ENCODE results near the gene IL23R. TPM values are rescaled to one million over a fixed set of nuclear protein-coding genes. Genes with fewer than 3 reads are reported as not detected.
A peak's percentile ranks its signal among the peaks of the same experiment; 100 is the strongest.

The IL23R gene
- total RNA-seq, 4 donors from 2014 or later = 1.6 TPM; not detected in 3

DNA sequence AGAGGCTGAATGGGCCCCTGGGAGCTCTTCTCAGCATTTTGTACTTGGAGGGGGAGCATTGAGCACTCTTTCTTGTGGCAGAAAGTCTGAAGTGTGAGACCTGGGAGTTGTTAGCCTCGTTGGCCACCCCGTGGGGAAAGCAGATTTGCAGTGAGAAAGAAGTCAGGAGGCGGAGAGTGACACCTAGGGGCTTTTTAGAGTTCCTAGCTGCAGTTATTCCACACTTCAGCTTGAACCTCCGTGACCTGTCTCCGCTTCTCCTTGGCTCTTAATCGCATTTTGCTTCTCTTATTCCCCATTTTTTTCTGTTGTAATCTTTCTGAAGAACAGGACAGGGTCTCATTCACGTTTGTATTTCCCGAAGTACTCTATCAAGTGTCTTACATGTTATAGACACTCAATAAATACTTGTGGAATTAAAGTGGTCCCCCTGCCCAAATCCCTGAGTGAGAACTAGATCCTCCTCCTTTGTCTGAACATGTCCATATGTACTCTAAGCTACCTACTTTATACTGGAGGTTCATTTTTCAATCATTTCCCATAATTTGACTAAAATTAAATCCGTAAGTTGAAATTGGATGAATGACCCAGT is 17.0 kb upstream of the IL23R start:
- Histone ChIP-seq H3K36me3 (no peaks in the 10 kb centered on the region), H3K4me3 (no peak overlapping the region), H3K27me3 (no peaks in the 10 kb centered on the region), H3K4me1 (peaks cover 0 to 9% (median 0%) of the 10 kb centered on the region in 4 donors), H3K9me3 (no peaks in the 10 kb centered on the region), H3K27ac (no peak overlapping the region)
- peak; percentile 52 to 85 (median 57) for DNase-seq
- TF ChIP-seq, protein P1, sequence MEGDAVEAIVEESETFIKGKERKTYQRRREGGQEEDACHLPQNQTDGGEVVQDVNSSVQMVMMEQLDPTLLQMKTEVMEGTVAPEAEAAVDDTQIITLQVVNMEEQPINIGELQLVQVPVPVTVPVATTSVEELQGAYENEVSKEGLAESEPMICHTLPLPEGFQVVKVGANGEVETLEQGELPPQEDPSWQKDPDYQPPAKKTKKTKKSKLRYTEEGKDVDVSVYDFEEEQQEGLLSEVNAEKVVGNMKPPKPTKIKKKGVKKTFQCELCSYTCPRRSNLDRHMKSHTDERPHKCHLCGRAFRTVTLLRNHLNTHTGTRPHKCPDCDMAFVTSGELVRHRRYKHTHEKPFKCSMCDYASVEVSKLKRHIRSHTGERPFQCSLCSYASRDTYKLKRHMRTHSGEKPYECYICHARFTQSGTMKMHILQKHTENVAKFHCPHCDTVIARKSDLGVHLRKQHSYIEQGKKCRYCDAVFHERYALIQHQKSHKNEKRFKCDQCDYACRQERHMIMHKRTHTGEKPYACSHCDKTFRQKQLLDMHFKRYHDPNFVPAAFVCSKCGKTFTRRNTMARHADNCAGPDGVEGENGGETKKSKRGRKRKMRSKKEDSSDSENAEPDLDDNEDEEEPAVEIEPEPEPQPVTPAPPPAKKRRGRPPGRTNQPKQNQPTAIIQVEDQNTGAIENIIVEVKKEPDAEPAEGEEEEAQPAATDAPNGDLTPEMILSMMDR (IDR thresholded peaks at IDR 0.05) = peak; percentile 41 to 94 (median 84)
- TF ChIP-seq POLR2A (IDR thresholded peaks at IDR 0.05) = no peak

DNA sequence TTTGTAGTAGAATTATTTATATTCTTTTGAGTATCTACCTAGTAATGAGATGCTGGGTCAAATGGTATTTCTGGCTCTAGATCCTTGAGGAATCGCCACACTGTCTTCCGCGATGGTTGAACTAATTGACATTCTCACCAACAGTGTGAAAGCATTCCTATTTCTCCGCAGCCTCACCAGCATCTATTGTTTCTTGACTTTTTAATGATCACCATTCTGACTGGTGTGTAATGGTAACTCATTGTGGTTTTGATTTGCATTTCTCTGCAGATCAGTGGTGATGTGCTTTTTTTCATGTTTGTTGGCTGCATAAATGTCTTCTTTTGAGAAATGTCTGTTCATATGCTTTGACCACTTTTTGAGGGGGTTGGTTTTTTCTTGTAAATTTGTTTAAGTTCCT is 15.3 kb upstream of the IL23R start:
- Histone ChIP-seq H3K9me3 (no peaks in the 10 kb centered on the region), H3K27me3 (no peaks in the 10 kb centered on the region), H3K36me3 (no peaks in the 10 kb centered on the region), H3K27ac (no peak overlapping the region), H3K4me3 (no peak overlapping the region), H3K4me1 (peaks cover 0 to 9% (median 0%) of the 10 kb centered on the region in 4 donors)
- TF ChIP-seq, protein P1 (IDR thresholded peaks at IDR 0.05) = no peak
- TF ChIP-seq POLR2A (IDR thresholded peaks at IDR 0.05) = no peak
- DNase-seq = no peak

DNA sequence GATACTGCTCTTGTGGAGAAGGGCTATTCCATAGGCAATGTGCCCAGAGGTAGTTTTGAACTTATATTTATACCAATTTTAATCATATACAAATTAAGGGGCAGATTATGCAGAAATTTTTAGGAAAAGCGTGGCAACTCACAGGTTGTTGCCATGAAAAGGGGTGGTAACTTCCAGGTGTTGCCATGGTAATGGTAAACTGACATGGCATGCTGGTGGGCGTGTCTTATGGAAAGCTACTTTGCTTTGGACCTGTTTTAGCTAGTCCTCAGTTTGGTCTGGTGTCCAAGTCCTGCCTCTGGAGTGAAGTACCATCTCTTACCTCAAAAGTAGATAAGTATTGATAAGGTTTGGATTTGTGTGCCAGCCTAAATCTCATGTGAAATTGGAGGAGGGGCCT is 7.9 kb upstream of the IL23R start:
- H3K4me3 ChIP-seq = no peak overlapping the region
- no peaks in the 10 kb centered on the region for H3K4me1 ChIP-seq
- H3K36me3 ChIP-seq = no peaks in the 10 kb centered on the region
- DNase-seq = no peak
- H3K27me3 ChIP-seq = no peaks in the 10 kb centered on the region
- no peak overlapping the region for H3K27ac ChIP-seq
- TF ChIP-seq, protein P1 (IDR thresholded peaks at IDR 0.05) = no peak
- TF ChIP-seq POLR2A (IDR thresholded peaks at IDR 0.05) = no peak
- no peaks in the 10 kb centered on the region for H3K9me3 ChIP-seq

DNA sequence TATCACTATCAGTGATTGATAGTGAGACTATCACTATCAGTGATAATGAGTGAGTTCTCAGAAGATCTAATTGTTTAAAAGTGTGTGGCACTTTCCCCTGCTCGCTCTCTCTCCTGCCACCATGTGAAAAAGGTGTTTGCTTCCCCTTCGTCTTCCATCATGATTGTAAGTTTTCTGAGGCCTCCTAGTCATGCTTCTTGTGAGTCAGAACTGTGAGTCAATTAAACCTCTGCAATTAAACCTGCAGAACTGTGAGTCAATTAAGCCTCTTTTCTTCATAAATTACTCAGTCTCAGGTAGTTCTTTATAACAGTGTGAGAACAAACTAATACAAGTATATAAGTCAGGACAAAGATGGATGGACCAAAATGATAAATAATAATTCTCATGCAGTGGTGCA is 7.0 kb upstream of the IL23R start:
- Histone ChIP-seq H3K4me1 (no peaks in the 10 kb centered on the region), H3K36me3 (no peaks in the 10 kb centered on the region), H3K9me3 (no peaks in the 10 kb centered on the region), H3K27ac (no peak overlapping the region), H3K27me3 (no peaks in the 10 kb centered on the region), H3K4me3 (no peak overlapping the region)
- TF ChIP-seq, protein P1 (IDR thresholded peaks at IDR 0.05) = no peak
- TF ChIP-seq POLR2A (IDR thresholded peaks at IDR 0.05) = no peak
- no peak for DNase-seq

DNA sequence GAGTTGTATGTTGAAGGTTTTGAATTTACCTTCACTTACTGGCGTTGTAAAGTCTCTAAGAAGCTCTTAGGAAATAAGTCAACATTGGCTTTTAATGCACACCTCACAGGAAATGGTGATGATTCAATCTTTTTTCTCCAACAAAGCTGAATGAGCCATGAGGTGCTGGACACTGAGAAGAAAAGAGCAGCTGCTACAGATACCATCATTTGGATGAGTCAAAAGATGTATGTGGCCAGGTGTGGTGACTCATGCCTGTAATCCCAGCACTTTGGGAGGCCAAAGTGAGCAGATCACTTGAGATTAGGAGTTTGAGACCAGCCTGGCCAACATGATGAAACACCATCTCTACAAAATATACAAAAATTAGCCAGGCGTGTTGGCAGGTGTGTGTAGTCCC is 3.3 kb upstream of the IL23R start:
- no peak for DNase-seq
- Histone ChIP-seq H3K27me3 (no peaks in the 10 kb centered on the region), H3K36me3 (no peaks in the 10 kb centered on the region), H3K27ac (no peak overlapping the region), H3K4me3 (no peak overlapping the region), H3K4me1 (no peaks in the 10 kb centered on the region), H3K9me3 (no peaks in the 10 kb centered on the region)
- TF ChIP-seq, protein P1 (IDR thresholded peaks at IDR 0.05) = no peak
- TF ChIP-seq POLR2A (IDR thresholded peaks at IDR 0.05) = no peak
